ENCODE measurements around the gene ZMYM4.

- TF ChIP-seq CTCF (IDR thresholded peaks at IDR 0.05) (no peak), POLR2A (IDR thresholded peaks at IDR 0.05) (no peak)
Observed at GRCh38 chr1:35297886-35298285, 29.4 kb downstream of the ZMYM4 start.

All from stomach (tissue), 4 donors.